ENCODE results near the gene GTF3A. TPM values are rescaled to one million over a fixed set of nuclear protein-coding genes. Genes with fewer than 3 reads are reported as not detected.
A peak's percentile ranks its signal among the peaks of the same experiment; 100 is the strongest.

Gene GTF3A
- total and polyA plus RNA-seq, 9 of the 15 experiments (the other 6 are each of a cell fraction or from before 2014, with no cell fraction given), result 47.5 to 303 (median 174) TPM

GRCh38 chr13:27408074-27408473 lies 16.3 kb upstream of the GTF3A start:
- WGBS (ENCODE audit: insufficient coverage, low coverage, missing lambda C conversion rate), result 4% methylated on average over 4 of the region's 4 CpGs
- H3K27ac ChIP-seq (ENCODE audit: extremely low read depth, low read depth, low read length), result no peak overlapping the region
- TF ChIP-seq TEAD1 (CRISPR knock-in tag; IDR thresholded peaks at IDR 0.05), result no peak
- TF ChIP-seq MED1 (CRISPR knock-in tag; IDR thresholded peaks at IDR 0.05; ENCODE audit: borderline replicate concordance), result no peak
- no peak for TF ChIP-seq ZNF347 (CRISPR knock-in tag; IDR thresholded peaks at IDR 0.05; ENCODE audit: low read depth)
- no peak for TF ChIP-seq ZNF212 (CRISPR knock-in tag; IDR thresholded peaks at IDR 0.05)
- no peak for TF ChIP-seq NR2C2 (CRISPR knock-in tag; IDR thresholded peaks at IDR 0.05)
- TF ChIP-seq NR2C2 (tag; IDR thresholded peaks at IDR 0.05), result no peak
- TF ChIP-seq SIN3B (IDR thresholded peaks at IDR 0.05; ENCODE audit: low read depth), result no peak
- no peak for TF ChIP-seq ZNF282 (CRISPR knock-in tag; IDR thresholded peaks at IDR 0.05)
- no peak for TF ChIP-seq TGIF2 (CRISPR knock-in tag; IDR thresholded peaks at IDR 0.05)
- no peak for TF ChIP-seq RUNX1 (IDR thresholded peaks at IDR 0.05; ENCODE audit: low read depth)
- TF ChIP-seq PTBP1 (IDR thresholded peaks at IDR 0.05; ENCODE audit: low read depth, low read length), result no peak
- TF ChIP-seq ZFP36 (IDR thresholded peaks at IDR 0.05; ENCODE audit: low read depth, low read length, partially characterized antibody), result no peak
- TF ChIP-seq CBX8 (IDR thresholded peaks at IDR 0.05; ENCODE audit: borderline replicate concordance, extremely low read depth, low read depth, low read length, poor library complexity, severe bottlenecking), result no peak
- TF ChIP-seq E4F1 (CRISPR knock-in tag; IDR thresholded peaks at IDR 0.05; ENCODE audit: borderline replicate concordance), result no peak

More at GRCh38 chr13:27408074-27408473, 16.3 kb upstream of the GTF3A start:
- intact Hi-C loops (cut with micrococcal nuclease) (no loop called here), in situ Hi-C loops (cut with MboI) (no loop called here)
- no peak for DNase-seq (ENCODE audit: extremely low read depth in 1 of 4, low spot score in 3 of 4)
- H2AFZ ChIP-seq (ENCODE audit: low read depth, low read length), result no peak overlapping the region
- H3K4me1 ChIP-seq (replicated peaks in 1 of 2; ENCODE audit: control insufficient read depth in 2 of 2, insufficient read depth in 2 of 2, low read length in 2 of 2), result no peaks in the 10 kb centered on the region
- ChIA-PET CTCF (ENCODE audit: low intra/inter-chr PET ratio) (no interaction called here), POLR2A (no interaction called here)
- no TSS peak for BruUV-seq (replicated peaks)
- no peak overlapping the region for H3K9ac ChIP-seq (ENCODE audit: insufficient read depth in 1 of 2, low read depth in 2 of 2, low read length in 2 of 2)
- peak; percentile 74; the same call in 2 of the 3 replicates for ATAC-seq
- H3K79me2 ChIP-seq (ENCODE audit: control insufficient read depth, insufficient read depth, low read length), result no peaks in the 10 kb centered on the region
- peaks cover 4 to 28% of the 10 kb centered on the region in 2 experiments; a peak in 2 of 5 replicates for H3K27me3 ChIP-seq (ENCODE audit: control insufficient read depth in 2 of 2, insufficient read depth in 2 of 2, low read length in 2 of 2)
- H3K4me2 ChIP-seq (ENCODE audit: insufficient read depth, low read length), result no peak overlapping the region
- no peaks in the 10 kb centered on the region for H4K20me1 ChIP-seq (replicated peaks; ENCODE audit: control insufficient read depth, insufficient read depth, low read length)
- H3K9me1 ChIP-seq (ENCODE audit: control insufficient read depth, insufficient read depth, low read length), result no peaks in the 10 kb centered on the region
- no peaks in the 10 kb centered on the region for H3K9me3 ChIP-seq (replicated peaks; ENCODE audit: control insufficient read depth, insufficient read depth, low read depth, low read length)
- H3K36me3 ChIP-seq (ENCODE audit: control insufficient read depth, insufficient read depth, low read length), result no peaks in the 10 kb centered on the region
- no peak overlapping the region for H3K4me3 ChIP-seq
- no peak for FAIRE-seq

All from K562 (cell line).